Measurements from ENCODE around the gene ZDHHC22. TPM values are rescaled to one million over a fixed set of nuclear protein-coding genes. Genes with fewer than 3 reads are reported as not detected.
"Not testable (repeated sequence)": the region's sequence is repeated elsewhere in the genome, so short reads cannot be mapped to it uniquely, and the experiment has no call there.

The ZDHHC22 gene
- total RNA-seq, 2 experiments from 2014 or later = not detected

DNA sequence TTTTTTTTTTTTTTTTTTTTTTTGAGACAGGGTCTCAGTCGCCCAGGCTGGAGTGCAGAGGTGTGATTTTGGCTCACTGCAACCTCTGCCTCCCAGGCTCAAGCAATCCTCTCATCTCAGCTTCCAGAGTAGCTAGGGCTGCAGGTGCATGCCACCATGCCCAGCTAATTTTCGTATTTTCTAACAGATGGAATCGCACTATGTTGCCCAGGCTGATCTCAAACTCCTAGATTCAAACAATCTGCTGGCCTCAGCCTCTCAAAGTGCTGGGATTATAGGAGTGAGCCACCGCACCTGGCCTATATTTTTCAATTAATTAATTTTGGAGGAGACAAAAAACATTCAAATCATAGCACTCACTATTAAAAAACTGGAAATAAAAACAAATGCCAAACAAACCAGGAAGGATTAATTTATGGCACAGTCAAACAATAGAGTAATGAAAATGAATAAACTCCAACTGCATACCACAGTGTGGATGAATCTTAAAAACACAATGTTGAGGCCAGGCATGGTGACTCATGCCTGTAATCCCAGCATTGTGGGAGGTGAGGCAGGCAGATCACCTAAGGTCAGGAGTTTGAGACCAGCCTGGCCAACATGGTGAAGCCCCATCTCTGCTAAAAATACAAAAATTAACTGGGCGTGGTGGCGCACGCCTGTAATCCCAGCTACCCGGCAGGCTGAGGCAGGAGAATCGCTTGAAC, 32.5 kb upstream of the ZDHHC22 start:
- Mint-ChIP-seq H3K9me3 (peaks cover 16% of the 10 kb centered on the region), H3K27me3 (peaks cover 14% of the 10 kb centered on the region)
- not testable (repeated sequence) for H3K4me3 Mint-ChIP-seq, H3K36me3 Mint-ChIP-seq, DNase-seq, H3K27ac Mint-ChIP-seq, H3K4me1 Mint-ChIP-seq

DNA sequence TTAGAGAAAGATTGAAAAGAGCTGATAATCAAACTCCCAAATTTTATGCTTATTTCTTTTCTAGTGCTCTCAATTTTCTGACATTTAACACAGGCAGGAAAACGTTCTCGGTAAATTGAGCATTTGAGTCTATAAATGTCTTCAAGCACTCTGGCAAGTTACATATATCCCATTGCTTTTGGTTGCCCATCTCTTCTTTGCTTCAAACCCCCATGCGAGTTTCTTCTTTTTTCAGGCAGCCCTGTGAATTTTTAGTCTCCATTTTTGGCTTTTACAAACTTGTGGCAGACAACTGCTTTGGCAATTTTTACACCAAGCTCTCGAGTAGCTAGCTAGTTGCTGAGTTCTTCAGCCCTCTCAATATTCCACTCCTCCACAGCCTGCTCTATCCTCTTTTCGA, 31.3 kb upstream of the ZDHHC22 start:
- no peak overlapping the region for H3K27ac Mint-ChIP-seq
- peaks cover 20% of the 10 kb centered on the region for H3K9me3 Mint-ChIP-seq
- peaks cover 19% of the 10 kb centered on the region for H3K27me3 Mint-ChIP-seq
- no peaks in the 10 kb centered on the region for H3K4me1 Mint-ChIP-seq
- H3K36me3 Mint-ChIP-seq = no peaks in the 10 kb centered on the region
- DNase-seq = no peak
- no peak overlapping the region for H3K4me3 Mint-ChIP-seq

DNA sequence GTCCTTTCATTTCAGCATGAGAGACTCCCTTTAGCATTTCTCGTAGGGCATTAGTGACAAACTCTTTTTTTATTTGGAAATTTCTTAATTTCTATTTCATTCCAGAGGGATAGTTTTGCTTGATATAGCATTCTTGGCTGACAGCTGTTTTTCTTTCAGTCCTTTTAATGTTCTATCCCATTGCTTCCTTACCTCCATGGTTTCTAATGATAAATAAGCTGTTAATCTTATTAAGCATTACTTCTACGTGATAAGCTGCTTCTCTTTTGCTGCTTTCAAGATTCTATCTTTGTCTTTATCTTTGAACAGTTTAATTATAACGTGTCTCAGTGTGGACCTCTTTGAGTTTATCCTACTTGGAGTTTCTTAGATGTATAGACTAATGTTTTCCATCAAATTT, 28.5 kb upstream of the ZDHHC22 start:
- no peak for DNase-seq
- Mint-ChIP-seq H3K4me3 (no peak overlapping the region), H3K36me3 (no peaks in the 10 kb centered on the region), H3K4me1 (no peaks in the 10 kb centered on the region), H3K27ac (no peak overlapping the region), H3K9me3 (peaks cover 20% of the 10 kb centered on the region), H3K27me3 (peaks cover 20% of the 10 kb centered on the region)

DNA sequence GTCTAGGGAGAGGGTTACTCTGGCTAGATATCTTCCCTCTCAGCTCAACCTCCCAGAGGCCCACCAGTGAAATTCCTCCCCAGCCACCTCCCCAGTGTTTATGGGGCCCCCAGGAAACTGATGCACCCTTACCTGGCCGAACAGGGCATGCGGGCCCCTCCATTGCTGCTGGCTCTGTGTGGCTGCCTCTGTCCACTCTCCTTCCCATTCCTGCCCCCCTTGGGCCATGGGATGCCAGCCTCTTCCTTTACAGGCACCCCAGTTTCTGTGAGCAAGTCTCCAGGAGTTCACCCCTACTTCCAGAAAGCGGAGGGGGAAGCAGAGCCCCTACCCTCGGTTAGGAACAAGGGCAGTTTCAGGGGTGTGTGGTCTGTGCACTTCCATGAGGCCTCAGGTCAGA, 19.4 kb upstream of the ZDHHC22 start:
- Mint-ChIP-seq H3K9me3 (no peaks in the 10 kb centered on the region), H3K27ac (no peak overlapping the region), H3K4me3 (no peak overlapping the region), H3K4me1 (no peaks in the 10 kb centered on the region), H3K27me3 (peaks cover 36% of the 10 kb centered on the region), H3K36me3 (no peaks in the 10 kb centered on the region)
- no peak for DNase-seq

DNA sequence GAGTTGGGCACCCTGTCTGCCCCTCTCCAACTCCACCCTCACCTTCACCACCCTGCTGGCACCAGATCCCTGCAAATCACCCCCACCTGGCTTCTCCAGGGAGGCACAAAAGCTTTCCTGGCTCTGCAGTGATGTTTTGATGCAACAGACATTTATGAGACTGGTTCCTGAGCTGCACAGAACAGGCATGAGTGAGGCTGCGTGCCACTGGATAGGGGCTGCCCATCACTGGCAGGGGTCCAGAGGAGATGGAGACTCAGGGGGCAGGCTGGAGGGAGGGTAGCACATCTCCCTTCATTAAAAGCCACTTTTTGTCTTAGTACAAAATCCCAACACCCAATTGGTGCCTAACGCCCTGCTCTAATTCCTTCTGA, 17.3 kb upstream of the ZDHHC22 start:
- no peak overlapping the region for H3K27ac Mint-ChIP-seq
- no peaks in the 10 kb centered on the region for H3K9me3 Mint-ChIP-seq
- peaks cover 51% of the 10 kb centered on the region for H3K27me3 Mint-ChIP-seq
- no peaks in the 10 kb centered on the region for H3K4me1 Mint-ChIP-seq
- no peak for DNase-seq
- no peaks in the 10 kb centered on the region for H3K36me3 Mint-ChIP-seq
- H3K4me3 Mint-ChIP-seq = no peak overlapping the region

DNA sequence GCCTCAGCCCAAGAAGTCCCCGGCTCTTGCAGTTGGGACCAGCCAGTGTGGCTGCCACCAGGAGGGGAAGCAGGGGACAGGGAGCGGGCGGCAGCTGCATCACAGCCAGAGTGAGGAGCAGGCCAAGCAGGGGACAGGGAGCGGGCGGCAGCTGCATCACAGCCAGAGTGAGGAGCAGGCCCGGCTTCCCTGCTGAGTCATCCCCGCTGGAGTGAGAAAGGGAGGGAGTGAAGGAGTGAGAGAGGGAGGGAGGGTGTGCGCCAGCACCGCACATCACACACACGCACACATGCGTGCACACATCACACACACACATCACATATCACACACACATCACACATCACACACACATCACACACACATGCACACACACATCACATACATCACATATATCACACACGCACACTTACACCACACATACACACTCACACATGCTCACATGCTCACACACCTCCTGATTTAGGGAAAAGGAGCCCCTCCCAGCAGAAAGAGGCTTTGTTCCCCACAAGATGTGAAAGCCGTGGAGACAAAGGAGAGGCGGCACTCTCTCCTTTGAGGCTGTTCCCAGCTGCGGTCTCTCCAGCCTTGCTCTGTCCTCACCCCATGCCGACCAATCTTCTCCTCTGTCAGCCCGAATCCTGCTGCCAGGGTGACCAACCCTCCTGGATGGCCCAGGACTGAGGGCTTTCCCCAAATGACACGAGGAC, 16.7 kb upstream of the ZDHHC22 start:
- H3K27me3 Mint-ChIP-seq = peaks cover 54% of the 10 kb centered on the region
- H3K4me1 Mint-ChIP-seq = no peaks in the 10 kb centered on the region
- H3K27ac Mint-ChIP-seq = no peak overlapping the region
- no peaks in the 10 kb centered on the region for H3K36me3 Mint-ChIP-seq
- DNase-seq = no peak
- no peak overlapping the region for H3K4me3 Mint-ChIP-seq
- H3K9me3 Mint-ChIP-seq = no peaks in the 10 kb centered on the region

DNA sequence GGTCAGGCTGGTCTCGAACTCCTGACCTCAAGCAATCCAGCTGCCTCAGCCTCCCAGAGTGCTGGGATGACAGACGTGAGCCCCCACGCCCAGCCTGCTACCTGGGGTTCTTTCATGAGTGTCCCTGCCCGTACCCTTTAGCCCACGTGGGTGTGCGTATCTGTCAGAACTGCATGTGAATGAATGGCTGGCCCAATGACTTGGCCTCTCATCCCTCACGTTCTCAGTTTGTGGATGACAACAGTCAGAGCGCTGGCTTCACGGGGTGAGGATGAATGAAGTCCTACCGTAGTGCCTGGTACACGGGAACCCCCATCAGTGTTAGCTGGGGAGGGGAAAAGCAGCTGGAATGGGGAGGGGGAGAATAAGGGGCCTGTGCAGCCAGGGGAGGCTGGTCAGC, 16.1 kb upstream of the ZDHHC22 start:
- H3K9me3 Mint-ChIP-seq = no peaks in the 10 kb centered on the region
- H3K27me3 Mint-ChIP-seq = peaks cover 58% of the 10 kb centered on the region
- H3K27ac Mint-ChIP-seq = no peak overlapping the region
- H3K4me1 Mint-ChIP-seq = no peaks in the 10 kb centered on the region
- H3K4me3 Mint-ChIP-seq = no peak overlapping the region
- DNase-seq = no peak
- no peaks in the 10 kb centered on the region for H3K36me3 Mint-ChIP-seq

DNA sequence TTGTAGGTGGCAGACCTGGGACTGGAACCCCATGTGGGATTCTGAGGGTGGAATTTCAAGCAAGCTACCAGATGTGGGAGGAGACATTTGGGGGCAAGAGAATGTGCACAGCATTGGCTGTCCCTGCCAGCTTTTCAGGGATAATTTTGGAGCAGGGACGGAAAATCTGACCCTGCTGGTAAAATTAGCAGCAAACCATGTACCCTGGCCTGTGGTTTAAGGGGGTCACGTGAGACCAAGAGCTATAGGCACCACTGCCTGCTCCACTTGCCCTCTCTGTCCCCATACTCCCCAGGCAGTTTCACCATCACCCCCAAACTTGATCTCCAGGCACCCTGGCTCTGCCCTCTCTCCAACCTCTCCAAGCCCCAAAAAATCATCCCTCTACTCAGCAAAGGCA, 13.5 kb upstream of the ZDHHC22 start:
- H3K9me3 Mint-ChIP-seq = no peaks in the 10 kb centered on the region
- no peaks in the 10 kb centered on the region for H3K4me1 Mint-ChIP-seq
- DNase-seq = no peak
- no peaks in the 10 kb centered on the region for H3K36me3 Mint-ChIP-seq
- peaks cover 56% of the 10 kb centered on the region for H3K27me3 Mint-ChIP-seq
- no peak overlapping the region for H3K27ac Mint-ChIP-seq
- no peak overlapping the region for H3K4me3 Mint-ChIP-seq

DNA sequence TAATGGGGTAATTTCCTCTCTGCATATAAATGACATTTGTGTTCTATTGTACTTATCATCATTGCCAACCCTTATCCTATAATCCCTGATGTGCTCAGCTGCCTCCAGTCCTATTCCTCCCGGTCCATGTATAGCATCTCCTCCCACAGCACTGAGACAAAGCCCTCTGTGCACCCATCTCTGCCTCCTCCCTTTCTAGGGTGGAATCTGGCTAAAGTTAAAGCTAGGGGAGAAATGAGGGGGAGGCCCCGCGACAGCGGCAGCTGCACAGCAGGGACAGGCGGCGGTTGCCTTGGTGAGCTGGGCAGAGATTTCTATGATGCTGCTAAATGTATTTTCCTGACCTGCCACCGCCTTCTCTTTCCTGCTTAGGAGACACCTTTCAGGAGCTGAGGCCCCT, 12.8 kb upstream of the ZDHHC22 start:
- Mint-ChIP-seq H3K4me3 (no peak overlapping the region), H3K36me3 (no peaks in the 10 kb centered on the region), H3K9me3 (no peaks in the 10 kb centered on the region), H3K27ac (no peak overlapping the region), H3K4me1 (no peaks in the 10 kb centered on the region), H3K27me3 (peaks cover 57% of the 10 kb centered on the region)
- DNase-seq = no peak

DNA sequence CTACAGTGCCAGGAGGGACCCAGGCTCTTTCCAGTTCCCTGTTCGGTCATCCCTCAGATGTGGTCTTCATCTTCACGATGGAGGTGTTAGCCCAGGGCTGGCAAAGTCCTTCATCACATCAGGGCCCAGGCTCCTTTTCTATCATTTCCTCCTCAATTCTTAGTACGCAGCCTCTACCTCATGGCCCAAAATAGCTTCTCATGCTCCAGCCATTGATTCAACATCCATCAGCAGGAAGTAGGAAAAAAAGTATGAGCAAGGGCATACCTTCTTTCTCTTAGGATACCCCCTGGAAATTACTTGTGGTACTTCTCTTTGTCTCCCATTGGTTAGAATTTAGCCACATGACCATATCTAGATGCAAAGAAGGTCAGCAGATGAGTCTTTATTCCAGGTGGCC, 12.2 kb upstream of the ZDHHC22 start:
- Mint-ChIP-seq H3K36me3 (no peaks in the 10 kb centered on the region), H3K9me3 (no peaks in the 10 kb centered on the region), H3K4me1 (no peaks in the 10 kb centered on the region), H3K27ac (no peak overlapping the region), H3K4me3 (no peak overlapping the region), H3K27me3 (peaks cover 55% of the 10 kb centered on the region)
- DNase-seq = no peak

DNA sequence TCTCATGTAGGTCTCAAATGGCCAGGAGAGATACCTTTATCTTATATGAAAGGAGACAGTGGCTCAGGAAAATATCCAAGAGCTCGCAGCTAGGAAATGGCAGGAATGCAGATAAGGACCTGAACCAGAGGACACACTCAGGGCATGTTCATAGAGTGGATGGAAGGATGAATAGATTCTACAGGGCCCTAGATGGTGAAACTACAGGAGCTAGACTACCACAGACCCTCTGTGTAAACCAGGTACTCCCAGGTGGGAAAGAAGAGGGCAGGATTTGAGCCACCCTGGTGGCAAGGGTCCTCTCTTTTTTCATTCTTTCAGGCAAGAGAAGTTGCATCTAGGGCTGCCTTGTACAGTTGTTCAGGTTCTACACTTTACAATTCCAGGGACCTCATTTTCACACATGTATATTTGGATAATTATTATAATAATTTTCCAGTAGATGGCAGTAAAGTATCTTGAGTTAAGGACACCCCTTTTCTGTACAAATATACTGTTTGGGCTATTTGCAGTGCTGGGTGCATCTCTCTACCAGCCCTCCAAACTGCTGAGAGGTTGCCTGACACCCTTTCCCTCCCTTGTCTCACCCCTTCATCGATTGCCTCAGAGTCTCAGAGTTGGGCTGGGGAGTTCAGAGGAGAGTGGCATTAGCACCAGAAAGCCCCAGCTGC, 10.5 kb upstream of the ZDHHC22 start:
- Mint-ChIP-seq H3K27ac (no peak overlapping the region), H3K36me3 (no peaks in the 10 kb centered on the region), H3K4me1 (no peaks in the 10 kb centered on the region), H3K4me3 (no peak overlapping the region), H3K27me3 (peaks cover 51% of the 10 kb centered on the region), H3K9me3 (no peaks in the 10 kb centered on the region)
- no peak for DNase-seq

DNA sequence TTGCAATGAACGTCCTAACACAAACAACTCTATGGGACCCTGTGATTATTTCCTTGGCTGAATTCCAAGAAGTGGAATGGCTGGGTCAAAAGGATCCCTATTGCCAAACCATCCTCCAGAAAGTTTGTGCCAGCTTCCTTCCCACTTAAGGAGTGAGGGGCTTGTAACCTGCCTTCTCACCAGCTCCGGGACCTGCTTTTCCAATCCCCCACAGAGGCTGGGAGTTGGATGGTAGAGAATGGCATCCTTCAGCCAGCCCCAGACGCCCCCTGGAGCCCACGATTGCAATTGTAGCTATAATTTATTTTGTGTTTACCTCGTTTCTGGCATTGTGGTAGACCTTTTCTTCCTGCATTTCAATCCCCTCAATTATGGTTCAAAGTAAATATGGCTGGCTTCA, 9.7 kb upstream of the ZDHHC22 start:
- Mint-ChIP-seq H3K27ac (no peak overlapping the region), H3K4me3 (no peak overlapping the region), H3K4me1 (no peaks in the 10 kb centered on the region), H3K27me3 (peaks cover 58% of the 10 kb centered on the region), H3K36me3 (no peaks in the 10 kb centered on the region), H3K9me3 (no peaks in the 10 kb centered on the region)
- no peak for DNase-seq

DNA sequence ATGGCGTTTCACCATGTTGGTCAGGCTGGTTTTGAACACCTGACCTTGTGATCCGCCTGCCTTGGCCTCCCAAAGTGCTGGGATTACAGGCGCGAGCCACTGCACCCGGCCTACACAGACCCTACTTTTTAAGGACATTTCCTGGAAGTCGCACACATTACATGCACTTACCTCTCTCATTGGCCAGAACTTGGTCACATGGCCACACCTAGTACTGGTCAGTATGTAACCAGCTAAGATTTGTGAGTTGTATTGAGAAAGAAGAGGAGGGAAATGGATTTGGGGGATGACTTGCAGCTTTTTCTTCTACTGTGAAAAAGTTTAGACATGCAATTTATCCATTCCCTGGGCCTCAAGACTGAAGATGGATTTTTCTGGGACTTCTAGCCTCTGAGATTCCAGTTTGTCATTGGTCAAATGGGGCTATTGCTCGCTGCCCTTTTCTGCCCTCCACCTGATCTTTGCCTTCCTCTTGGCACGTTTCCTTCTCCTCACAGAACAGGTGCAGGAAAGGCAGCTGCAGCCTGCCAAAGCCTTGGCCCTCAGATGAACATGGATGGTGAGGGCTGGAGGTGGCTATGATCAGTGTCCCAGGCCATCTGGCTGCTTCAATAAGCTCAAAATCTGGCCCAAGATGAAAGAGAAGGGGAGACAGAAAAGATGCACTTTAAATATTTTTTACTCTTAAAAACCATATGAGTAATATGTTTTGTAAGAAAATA, 7.1 kb upstream of the ZDHHC22 start:
- no peaks in the 10 kb centered on the region for H3K36me3 Mint-ChIP-seq
- H3K4me1 Mint-ChIP-seq = no peaks in the 10 kb centered on the region
- H3K9me3 Mint-ChIP-seq = no peaks in the 10 kb centered on the region
- no peak for DNase-seq
- H3K27ac Mint-ChIP-seq = no peak overlapping the region
- no peak overlapping the region for H3K4me3 Mint-ChIP-seq
- H3K27me3 Mint-ChIP-seq = peaks cover 55% of the 10 kb centered on the region

DNA sequence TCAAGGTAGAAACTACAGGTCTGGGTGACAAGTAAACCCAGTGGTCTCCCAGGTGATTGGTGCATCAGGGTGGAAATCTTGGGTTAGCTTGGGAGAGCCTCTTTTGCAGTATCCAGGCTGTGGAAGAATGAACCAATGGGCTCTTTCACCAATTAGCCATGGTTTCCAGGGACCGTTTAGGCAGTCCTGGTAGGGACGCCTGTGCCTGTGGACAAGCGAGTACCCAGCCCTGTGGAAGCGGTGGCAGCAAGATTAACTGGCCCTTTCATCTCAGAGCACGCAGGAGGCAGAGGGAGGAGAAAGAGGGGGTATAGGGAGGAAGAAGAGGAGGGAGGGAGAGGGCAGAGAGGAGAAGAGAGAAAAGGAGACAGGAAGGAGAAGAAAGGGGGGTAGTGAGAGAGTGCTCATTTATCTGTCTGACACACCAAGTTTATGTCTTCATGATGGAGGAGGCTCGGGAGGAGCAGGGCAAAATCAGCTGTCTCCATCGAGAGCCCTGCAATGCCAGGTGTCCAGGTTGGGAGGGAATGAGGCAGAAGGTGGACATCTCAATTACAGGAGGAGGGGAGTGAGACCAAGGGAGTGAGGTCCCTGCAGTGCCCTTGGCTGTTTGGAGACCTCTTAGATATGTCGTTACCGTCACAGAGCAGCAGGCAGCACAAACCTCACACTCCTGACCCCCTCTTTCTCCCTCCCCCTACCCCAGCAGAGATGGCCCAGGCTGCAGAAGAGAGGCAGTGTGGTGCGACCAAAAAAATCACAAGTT, 4.6 kb upstream of the ZDHHC22 start:
- H3K4me3 Mint-ChIP-seq = no peak overlapping the region
- no peak overlapping the region for H3K27ac Mint-ChIP-seq
- H3K9me3 Mint-ChIP-seq = no peaks in the 10 kb centered on the region
- no peaks in the 10 kb centered on the region for H3K36me3 Mint-ChIP-seq
- peaks cover 64% of the 10 kb centered on the region for H3K27me3 Mint-ChIP-seq
- DNase-seq = no peak
- H3K4me1 Mint-ChIP-seq = no peaks in the 10 kb centered on the region
